Non-pigmented ciliary epithelial cell (primary cell): ENCODE measurements around the gene CCDC106.

Experiments used
- DNase-seq: peaks from one replicate; pipeline ENCODE4 v3.0.0-alpha.2; 2010; ENCODE audit warnings: low read depth

Gene CCDC106

GRCh38 chr19:55614711-55615542, 33.1 kb upstream of the CCDC106 start:
- DNase-seq: no peak

- DNase-seq: no peak
These were observed 32.2 kb upstream of the CCDC106 start for GRCh38 chr19:55615543-55616394.

- DNase-seq: no peak
These were observed 31.6 kb upstream of the CCDC106 start for GRCh38 chr19:55616395-55616875.

- DNase-seq: no peak
These were observed 30.6 kb upstream of the CCDC106 start for GRCh38 chr19:55617426-55617825.

- DNase-seq: no peak
These were observed 29.6 kb upstream of the CCDC106 start for GRCh38 chr19:55618426-55618825.

- no peak for DNase-seq
These were observed 28.7 kb upstream of the CCDC106 start for GRCh38 chr19:55619286-55619685.

- DNase-seq: no peak
These were observed 27.4 kb upstream of the CCDC106 start for GRCh38 chr19:55620410-55621204.

- DNase-seq: no peak
These were observed 26.8 kb upstream of the CCDC106 start for GRCh38 chr19:55621205-55621672.

- no peak for DNase-seq
These were observed 26.3 kb upstream of the CCDC106 start for GRCh38 chr19:55621673-55622231.

GRCh38 chr19:55622242-55622969, 25.6 kb upstream of the CCDC106 start:
- DNase-seq: no peak

GRCh38 chr19:55623130-55623529, 24.9 kb upstream of the CCDC106 start:
- no peak for DNase-seq

GRCh38 chr19:55623561-55623960, 24.5 kb upstream of the CCDC106 start:
- no peak for DNase-seq

GRCh38 chr19:55624109-55625003, 23.7 kb upstream of the CCDC106 start, which contains the start of gene ZNF784:
Gene ZNF784 (minus strand): TSS chr19:55624566. CDS start chr19:55624561, 5 bp downstream.
- DNase-seq: no peak

- DNase-seq: no peak
These were observed 23.0 kb upstream of the CCDC106 start for GRCh38 chr19:55625004-55625326.

GRCh38 chr19:55626350-55626749, 21.7 kb upstream of the CCDC106 start:
- DNase-seq: no peak

GRCh38 chr19:55632463-55632834, 15.6 kb upstream of the CCDC106 start:
- DNase-seq: peak; percentile 91

GRCh38 chr19:55633861-55634260, 14.2 kb upstream of the CCDC106 start:
- DNase-seq: no peak

GRCh38 chr19:55635334-55635717, 12.7 kb upstream of the CCDC106 start:
- DNase-seq: no peak

- DNase-seq: no peak
These were observed 12.1 kb upstream of the CCDC106 start for GRCh38 chr19:55635856-55636440.

GRCh38 chr19:55636723-55637122, 11.3 kb upstream of the CCDC106 start:
- no peak for DNase-seq
